Measurements from ENCODE around the gene DUSP12.
"Not testable (repeated sequence)": the region's sequence is repeated elsewhere in the genome, so short reads cannot be mapped to it uniquely, and the experiment has no call there.

The DUSP12 gene

DNA sequence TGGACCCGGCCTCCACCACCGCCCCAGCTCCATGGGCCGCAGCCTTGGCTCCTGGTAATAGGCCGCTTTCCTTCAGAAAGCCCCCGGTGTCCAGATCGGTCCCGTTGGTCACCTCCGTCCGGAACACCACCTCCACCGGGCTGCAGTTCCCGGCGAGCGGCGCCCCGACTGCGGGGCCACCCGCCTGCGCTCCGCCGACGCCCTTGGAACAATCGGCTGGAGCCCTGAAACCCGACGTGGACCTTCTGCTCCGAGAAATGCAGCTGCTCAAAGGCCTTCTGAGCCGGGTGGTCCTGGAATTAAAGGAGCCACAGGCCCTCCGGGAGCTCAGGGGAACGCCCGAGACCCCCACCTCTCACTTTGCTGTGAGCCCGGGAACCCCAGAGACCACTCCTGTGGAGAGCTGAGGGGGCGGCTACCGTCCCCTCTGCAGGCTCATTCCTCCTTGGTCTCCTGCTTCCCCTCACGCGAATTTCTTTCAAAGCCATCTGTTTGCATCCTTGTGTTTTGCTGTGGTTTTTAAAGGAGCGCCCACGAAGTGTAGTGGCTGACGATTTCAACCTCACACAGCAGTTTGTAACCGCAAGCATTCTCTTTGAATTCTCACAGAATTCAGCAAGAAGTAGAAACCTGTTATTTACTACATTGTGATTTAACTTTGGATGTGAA, 22.2 kb upstream of the DUSP12 start:
- DNase-seq = no peak

DNA sequence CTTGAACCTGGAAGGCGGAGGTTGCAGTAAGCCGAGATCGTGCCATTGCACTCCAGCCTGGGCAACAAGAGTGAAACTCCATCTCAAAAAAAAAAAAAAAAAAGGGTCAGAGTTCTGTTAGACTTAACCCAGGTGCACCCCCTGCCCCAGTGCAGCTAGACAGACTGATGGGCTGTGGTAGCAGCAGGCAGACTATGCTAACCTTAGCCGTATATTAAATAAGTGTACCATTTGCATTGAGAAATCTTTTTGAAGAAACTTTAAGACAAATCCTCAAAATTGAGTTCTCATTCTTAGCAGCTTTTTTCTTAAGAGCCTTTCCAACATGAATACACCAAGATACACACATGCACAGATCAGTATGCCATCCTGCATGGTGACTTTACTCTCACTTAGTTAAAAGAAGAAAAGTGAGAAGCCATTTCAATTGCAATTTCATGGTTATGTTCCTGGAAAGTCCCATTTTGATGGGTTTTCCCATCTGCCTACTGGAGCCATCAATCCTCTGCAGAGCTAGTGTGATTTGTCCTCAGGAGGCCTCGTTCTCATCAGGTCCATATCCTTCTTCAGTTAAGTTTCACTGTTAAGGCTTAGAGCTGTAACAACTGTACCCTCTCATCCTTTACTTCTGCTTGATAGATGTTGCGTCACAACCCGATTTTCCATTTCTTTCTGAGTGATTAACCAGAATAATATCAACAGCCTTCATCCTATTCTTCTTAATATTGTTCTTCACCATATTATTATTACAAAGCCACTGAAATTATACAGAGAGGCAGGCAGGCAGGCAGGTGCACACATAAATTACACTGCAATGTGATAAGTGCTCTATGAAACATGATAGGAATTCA, 21.0 kb upstream of the DUSP12 start:
- DNase-seq = no peak

- no peak for DNase-seq
Observed at GRCh38 chr1:161730050-161730564, 19.5 kb upstream of the DUSP12 start.

DNA sequence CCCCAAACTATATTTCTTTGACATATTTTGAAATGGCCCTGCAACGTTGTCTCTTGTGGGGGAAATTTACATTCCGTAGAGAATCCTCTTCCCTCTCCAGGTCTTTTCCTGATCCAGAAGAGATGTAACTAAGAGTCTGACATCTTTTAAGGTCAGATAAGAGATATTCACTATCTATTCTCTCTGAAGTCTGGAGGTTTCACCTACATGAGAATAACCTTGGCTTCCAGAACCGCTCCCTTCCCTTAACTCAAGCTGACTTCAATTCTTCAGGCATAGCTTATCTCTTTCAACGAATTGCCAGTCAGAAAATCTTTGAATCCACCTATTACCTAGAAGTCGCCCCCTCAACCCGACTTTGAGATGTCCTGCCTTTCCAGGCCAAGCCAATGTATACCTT, 18.3 kb upstream of the DUSP12 start:
- DNase-seq = no peak

DNA sequence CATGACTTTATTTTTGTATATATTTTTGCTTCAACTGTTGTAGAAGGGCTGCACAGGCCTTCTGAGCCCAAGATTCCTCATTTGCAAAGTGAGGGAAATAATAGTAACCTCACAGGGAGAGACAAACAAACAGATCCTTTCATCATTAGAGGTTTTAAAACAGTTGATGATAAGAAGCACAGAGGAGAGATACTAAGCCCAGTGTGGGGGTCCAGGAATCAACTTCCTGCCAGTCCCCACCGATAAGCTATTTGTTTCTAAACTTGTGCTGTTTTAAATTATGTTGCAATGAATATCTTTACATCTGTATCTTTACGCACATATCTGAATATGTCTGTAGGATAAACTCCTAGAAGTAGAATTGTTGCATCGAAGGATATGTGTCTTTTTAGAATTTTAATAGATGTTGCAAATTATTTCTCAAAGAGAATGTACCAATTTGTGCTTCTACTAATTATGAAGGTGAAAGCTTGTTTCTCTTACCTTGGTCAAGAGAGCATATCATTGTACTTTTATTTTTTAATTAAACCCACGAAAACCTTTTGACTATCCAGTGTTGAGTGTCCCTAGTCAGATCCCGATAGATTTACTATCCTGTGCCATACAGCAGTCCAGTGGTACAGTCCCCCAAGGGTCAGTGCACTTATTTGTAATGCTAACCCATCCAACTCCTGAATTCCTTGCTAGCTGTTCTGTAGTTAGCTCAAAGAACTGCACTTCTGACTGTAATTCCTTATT, 17.4 kb upstream of the DUSP12 start:
- no peak for DNase-seq

DNA sequence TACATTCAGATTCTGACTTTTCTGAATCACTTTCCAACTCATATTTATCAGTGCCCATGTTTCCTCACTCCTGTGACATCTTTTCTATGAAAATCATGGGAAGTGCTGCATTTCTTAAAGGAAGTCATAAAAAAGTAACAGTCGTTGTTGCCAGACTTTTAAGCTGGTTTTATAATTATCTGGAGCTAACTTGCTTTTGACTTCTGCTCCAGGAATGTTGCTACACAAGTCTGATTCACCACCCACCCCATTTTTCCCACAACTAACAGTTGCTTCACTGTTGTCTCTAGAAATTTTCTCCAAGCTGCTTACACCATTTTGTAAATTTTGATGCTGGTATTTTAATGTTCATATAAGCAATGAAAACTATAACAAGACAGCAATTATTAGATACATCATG, 16.1 kb upstream of the DUSP12 start:
- no peak for DNase-seq

DNA sequence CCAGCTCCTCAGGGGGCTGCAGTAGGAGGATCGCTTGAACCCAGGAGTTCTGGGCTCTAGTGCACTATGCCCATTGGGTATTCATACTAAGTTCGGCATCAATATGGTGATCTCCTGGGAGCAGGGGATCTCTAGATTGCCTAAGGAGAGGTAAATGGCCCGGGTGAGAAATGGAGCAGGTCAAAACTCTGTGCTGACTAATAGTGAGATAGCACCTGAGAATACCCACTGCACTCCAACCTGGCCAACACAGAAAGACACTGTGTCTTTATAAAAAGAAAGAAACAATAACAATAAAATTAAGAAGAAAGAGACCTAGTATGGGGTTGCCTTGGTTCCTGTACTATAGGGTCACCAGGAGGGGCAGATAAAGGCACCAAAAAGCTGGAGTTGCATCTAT, 13.7 kb upstream of the DUSP12 start:
- no peak for DNase-seq

DNA sequence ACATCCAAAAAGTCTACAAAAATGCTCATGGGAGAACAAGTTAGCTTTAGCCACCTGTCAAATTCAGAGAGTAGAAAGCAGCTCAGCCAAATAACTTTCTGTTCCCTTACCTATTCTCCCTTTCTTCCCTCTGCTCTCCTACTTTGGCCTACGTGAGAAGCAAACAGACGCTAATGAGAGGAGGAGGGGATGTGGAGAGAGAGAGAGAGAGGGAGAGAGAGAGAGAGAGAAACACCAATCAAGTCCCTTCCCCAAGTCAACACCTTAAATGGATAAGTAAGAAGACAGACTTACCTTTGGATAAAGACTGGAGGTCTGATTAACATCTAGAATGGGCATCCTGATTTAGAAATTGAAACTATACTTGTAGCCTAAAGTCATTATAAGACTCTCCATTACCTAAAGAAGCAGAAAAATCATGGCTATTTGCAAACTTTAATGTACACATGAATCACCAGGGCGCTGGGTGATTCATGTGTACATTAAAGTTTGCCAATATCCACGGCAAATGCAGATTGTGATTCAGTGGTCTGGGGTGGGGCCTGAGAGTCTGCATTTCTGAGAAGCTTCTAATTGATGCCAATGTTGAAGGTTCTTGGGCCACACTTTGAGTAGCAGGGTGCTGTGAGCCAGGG, 13.1 kb upstream of the DUSP12 start:
- DNase-seq = no peak

GRCh38 chr1:161737625-161738024, 12.0 kb upstream of the DUSP12 start:
- no peak for DNase-seq

GRCh38 chr1:161738627-161739287, 10.8 kb upstream of the DUSP12 start:
- DNase-seq = peak; percentile 29

- no peak for DNase-seq
Observed at GRCh38 chr1:161739865-161740566, 9.6 kb upstream of the DUSP12 start.

DNA sequence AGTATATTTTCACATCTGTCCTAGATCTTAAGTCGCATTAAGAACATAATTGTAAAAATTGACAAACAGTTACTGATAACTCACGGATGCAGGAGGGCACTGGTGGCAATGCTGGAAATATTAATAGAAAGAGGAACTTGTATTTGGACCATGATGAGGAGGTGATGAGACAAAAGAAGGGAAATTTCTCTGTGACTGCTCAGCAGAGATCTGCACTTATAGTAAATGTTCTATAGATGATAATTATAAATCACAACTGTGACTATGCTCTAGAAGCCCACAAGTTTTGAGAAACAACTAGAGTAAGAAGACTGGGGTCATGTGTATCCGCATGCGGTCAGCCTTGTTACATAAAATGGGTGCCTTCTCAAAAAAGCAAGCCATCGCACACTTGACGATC, 8.7 kb upstream of the DUSP12 start:
- DNase-seq = no peak

- DNase-seq = no peak
Observed at GRCh38 chr1:161743231-161743630, 6.4 kb upstream of the DUSP12 start.

DNA sequence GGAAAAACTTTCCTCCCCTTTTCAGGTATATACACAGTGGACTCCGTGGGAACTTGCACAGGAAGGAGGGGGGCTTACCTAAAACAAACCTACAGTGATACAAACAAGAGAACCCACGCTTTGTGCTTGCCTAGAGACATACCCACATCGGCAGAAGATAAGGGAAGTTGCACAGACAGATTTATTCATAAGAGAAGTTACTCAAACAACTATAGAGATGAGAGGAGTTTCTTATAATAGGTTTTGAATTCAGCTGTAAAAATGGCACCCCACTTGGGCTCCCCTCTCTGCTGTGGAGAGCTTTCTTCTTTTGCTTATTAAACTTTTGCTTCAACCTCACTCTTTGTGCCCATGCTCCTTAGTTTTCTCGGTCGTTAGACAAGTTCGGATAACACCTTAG, 1.8 kb upstream of the DUSP12 start:
- no peak for DNase-seq

GRCh38 chr1:161763522-161764098, 14.0 kb downstream of the DUSP12 start:
- no peak for DNase-seq

DNA sequence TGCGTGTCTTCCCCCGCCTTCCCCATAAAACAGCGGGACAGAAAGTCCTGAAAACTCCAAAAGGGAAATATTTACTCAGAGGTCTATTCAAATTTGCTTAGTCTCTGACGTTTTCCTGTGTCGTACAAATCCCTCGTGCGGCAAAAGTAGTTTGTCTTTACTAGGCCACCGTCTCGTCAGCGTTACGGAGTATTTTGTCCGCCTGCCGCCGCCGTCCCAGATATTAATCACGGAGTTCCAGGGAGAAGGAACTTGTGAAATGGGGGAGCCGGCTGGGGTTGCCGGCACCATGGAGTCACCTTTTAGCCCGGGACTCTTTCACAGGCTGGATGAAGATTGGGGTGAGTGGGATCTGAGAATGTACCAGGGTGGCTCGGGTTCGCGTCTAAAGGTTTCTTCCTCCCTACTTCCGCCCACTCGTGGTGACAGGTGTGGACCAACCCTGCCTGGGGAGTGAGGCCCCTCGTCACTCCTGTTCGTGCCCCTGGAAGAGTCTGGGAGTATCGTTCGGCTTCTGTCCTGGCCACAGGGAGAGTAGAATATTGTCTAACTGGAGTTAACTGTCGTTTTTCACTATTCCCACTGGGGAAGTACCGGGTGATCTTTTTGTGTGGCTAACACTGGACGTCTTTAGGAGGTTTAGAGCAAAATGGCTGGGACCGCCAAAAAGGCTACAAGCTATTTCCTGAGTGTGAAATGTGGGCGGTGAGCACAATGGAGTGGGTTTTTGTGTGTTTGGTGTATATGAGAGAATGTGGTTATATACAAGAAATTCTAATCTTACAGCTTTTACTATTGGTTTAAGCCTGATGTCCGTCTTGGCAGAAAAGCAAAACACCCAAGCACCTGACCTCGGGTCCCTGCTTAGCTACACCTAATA, 16.8 kb downstream of the DUSP12 start, which contains the start of gene ATF6:
TSS of gene ATF6 (plus strand) at position 219 of the 880 bp plus-strand sequence. CDS start at position 260, 41 bp downstream.
- peak; percentile 88 for DNase-seq

DNA sequence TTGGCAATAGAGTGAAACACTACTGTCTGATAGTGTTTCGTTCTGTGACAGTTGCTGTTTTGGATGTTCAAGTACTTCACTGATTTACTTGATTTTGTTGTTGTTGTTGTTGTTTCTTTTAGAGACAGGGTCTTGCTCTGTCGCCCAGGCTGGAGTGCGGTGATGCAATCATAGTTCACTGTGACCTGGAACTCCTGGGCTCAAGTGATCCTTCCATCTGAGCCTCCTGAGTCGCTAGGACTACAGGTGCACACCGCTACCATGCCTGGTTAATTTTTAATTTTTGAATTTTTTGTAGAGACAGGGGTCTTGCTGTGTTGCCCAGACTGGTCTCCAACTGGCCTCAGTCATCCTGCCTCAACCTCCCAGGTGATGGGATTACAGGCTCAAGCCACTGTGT, 18.9 kb downstream of the DUSP12 start:
- no peak for DNase-seq

DNA sequence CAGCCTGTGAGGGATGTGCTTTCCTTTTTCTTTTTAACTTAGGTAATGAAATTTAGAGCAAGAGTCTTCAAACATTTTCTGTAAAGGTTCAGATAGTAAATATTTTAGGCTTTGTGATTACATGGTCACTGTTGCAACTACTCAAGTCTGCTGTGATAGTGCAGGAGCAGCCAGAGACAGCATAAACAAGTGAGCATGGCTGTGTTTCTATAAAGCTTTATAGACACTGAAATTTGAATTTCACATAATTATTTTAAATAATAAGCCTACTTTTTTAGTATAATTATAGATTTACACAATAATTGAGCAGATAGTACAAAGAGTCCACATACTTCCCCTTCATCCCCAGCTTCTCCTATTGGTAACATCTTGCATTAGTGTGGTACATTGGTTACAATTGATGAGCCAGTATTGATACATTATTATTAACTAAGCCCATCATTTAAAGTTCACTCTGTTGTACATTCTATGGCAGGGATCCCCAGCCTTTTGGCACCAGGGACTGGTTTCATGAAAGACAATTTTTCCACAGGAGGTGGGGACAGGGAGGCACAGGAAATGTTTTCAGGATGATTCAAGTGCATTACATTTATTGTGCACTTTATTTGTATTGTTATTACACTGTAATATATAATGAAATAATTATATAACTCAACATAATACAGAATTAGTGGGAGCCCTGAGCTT, 19.5 kb downstream of the DUSP12 start:
- DNase-seq = no peak

DNA sequence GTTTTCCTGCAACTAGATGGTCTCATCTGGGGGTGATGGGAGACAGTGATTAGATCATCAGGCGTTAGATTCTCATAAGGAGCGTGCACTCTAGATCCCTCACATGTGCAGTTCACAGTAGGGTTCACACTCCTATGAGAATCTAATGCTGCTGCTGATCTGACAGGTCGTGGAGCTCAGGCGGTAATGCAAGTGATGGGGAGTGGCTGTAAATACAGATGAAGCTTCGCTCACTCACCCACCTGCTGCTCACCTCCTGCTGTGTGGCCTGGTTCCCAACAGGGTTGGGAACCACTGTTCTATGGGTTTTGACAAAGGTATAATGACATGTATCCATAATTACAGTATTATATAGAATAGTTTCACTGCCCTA, 20.1 kb downstream of the DUSP12 start:
- not testable (repeated sequence) for DNase-seq

- DNase-seq = no peak
Observed at GRCh38 chr1:161770250-161770649, 20.7 kb downstream of the DUSP12 start.

Measured in NCI-H748 treated with DMSO at 0.1 percent for 48 hours (cell line).